ENCODE data around the gene HMCES. TPM values are rescaled to one million over a fixed set of nuclear protein-coding genes. Genes with fewer than 3 reads are reported as not detected.
"Not testable (repeated sequence)": the region's sequence is repeated elsewhere in the genome, so short reads cannot be mapped to it uniquely, and the experiment has no call there.

Gene HMCES
- total RNA-seq, 4 donors from 2014 or later = 25.3 to 35.7 (median 30.2) TPM

- WGBS, 2 donors (ENCODE audit: low coverage in 1 of 2) = no CpG with 5 or more reads among the region's 3 CpGs
- H3K4me3 ChIP-seq = no peak overlapping the region
- TF ChIP-seq, protein P1, sequence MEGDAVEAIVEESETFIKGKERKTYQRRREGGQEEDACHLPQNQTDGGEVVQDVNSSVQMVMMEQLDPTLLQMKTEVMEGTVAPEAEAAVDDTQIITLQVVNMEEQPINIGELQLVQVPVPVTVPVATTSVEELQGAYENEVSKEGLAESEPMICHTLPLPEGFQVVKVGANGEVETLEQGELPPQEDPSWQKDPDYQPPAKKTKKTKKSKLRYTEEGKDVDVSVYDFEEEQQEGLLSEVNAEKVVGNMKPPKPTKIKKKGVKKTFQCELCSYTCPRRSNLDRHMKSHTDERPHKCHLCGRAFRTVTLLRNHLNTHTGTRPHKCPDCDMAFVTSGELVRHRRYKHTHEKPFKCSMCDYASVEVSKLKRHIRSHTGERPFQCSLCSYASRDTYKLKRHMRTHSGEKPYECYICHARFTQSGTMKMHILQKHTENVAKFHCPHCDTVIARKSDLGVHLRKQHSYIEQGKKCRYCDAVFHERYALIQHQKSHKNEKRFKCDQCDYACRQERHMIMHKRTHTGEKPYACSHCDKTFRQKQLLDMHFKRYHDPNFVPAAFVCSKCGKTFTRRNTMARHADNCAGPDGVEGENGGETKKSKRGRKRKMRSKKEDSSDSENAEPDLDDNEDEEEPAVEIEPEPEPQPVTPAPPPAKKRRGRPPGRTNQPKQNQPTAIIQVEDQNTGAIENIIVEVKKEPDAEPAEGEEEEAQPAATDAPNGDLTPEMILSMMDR (IDR thresholded peaks at IDR 0.05) = no peak
- TF ChIP-seq POLR2AphosphoS5 (IDR thresholded peaks at IDR 0.05) (no peak), EP300 (IDR thresholded peaks at IDR 0.05) (no peak), POLR2A (IDR thresholded peaks at IDR 0.05) (no peak)
- no peak overlapping the region for H3K27ac ChIP-seq
- H3K27me3 ChIP-seq = peaks cover 24% of the 10 kb centered on the region
- H3K9me3 ChIP-seq = no peaks in the 10 kb centered on the region
- no peak for ATAC-seq
- peaks cover 0 to 24% (median 8%) of the 10 kb centered on the region in 3 donors for H3K4me1 ChIP-seq
- H3K36me3 ChIP-seq = no peaks in the 10 kb centered on the region
These were observed 67.3 kb downstream of the HMCES start for GRCh38 chr3:129345971-129346370.

DNA sequence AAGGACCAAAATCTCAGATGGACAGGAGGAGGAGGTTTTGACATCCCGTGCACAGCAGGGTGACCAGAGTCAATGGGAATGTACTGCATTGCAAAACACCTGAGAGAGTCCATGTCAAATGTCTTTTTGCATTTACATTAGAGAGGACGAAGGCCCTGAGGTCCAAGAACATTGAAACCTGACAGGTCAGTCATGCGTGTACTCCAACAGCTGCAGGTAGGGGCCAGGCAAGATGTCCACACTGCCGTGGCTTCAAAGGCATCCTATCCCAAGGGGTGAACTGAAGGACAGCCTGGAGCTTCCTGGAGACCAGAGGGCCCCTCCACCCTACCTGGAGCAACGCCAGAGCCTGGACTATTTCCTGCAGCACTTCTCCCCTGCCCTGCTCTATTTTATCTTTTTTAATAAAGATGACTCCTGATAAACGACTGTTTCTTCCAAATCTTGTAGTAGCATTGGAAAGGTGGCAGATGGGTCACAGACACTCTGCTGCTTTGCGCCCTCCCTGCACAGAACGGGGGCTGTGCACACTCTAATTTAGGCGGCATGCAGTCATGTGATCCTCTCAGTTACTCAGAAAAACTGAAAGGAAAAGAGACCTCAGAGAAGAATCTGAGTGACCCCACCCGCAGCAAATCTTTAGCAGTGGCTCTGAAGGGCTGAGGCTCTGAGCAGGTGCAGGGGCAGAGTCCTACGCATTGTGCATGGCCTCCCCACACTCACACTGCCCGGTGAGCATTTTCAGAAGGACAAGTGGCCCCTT is 68.2 kb downstream of the HMCES start:
- no peak for ATAC-seq
- WGBS, 2 donors (ENCODE audit: low coverage in 1 of 2) = 28 to 36% methylated on average over 7 to 8 of the region's 12 CpGs
- Histone ChIP-seq H3K4me3 (no peak overlapping the region), H3K27me3 (peaks cover 24% of the 10 kb centered on the region), H3K27ac (no peak overlapping the region), H3K9me3 (no peaks in the 10 kb centered on the region), H3K36me3 (no peaks in the 10 kb centered on the region), H3K4me1 (peaks cover 0 to 24% (median 8%) of the 10 kb centered on the region in 3 donors)
- TF ChIP-seq, protein P1 (IDR thresholded peaks at IDR 0.05) = no peak
- TF ChIP-seq POLR2A (IDR thresholded peaks at IDR 0.05) (no peak), POLR2AphosphoS5 (IDR thresholded peaks at IDR 0.05) (no peak), EP300 (IDR thresholded peaks at IDR 0.05) (no peak)

DNA sequence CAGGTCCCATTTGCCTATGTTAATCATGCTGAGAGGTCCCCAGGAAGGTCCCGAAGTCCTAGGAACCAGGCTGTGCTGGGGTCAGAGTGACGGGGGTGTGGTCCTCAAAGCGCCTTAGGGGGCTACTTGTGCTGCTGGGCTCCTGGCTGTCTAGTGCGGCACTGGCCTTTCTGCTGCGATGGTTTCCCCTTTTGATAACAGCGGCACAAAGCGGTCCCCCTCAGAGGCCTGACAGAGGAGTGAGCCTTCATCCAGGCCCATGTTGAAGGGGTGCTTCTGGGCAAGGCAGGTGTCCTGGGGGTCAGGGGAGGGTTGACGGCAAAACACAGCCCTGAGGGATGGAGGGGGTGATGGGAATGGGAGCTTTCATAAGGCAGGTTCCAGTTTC is 68.8 kb downstream of the HMCES start:
- WGBS, 2 donors (ENCODE audit: low coverage in 1 of 2) = no CpG with 5 or more reads among the region's 8 CpGs
- no peak for TF ChIP-seq POLR2A (IDR thresholded peaks at IDR 0.05)
- TF ChIP-seq, protein P1 (IDR thresholded peaks at IDR 0.05) = no peak
- no peak for TF ChIP-seq POLR2AphosphoS5 (IDR thresholded peaks at IDR 0.05)
- TF ChIP-seq EP300 (IDR thresholded peaks at IDR 0.05) = no peak
- Histone ChIP-seq H3K4me3 (no peak overlapping the region), H3K27me3 (peaks cover 24% of the 10 kb centered on the region), H3K27ac (no peak overlapping the region), H3K4me1 (peaks cover 0 to 24% (median 8%) of the 10 kb centered on the region in 3 donors), H3K36me3 (no peaks in the 10 kb centered on the region), H3K9me3 (no peaks in the 10 kb centered on the region)
- no peak for ATAC-seq

GRCh38 chr3:129348734-129349133 is 70.1 kb downstream of the HMCES start:
- Histone ChIP-seq H3K4me1 (peaks cover 0 to 21% (median 7%) of the 10 kb centered on the region in 3 donors), H3K27me3 (peaks cover 17% of the 10 kb centered on the region), H3K4me3 (no peak overlapping the region), H3K36me3 (no peaks in the 10 kb centered on the region), H3K9me3 (no peaks in the 10 kb centered on the region), H3K27ac (no peak overlapping the region)
- ATAC-seq = no peak
- TF ChIP-seq POLR2AphosphoS5 (IDR thresholded peaks at IDR 0.05) (no peak), EP300 (IDR thresholded peaks at IDR 0.05) (no peak), POLR2A (IDR thresholded peaks at IDR 0.05) (no peak)
- TF ChIP-seq, protein P1 (IDR thresholded peaks at IDR 0.05) = no peak
- WGBS, 2 donors (ENCODE audit: low coverage in 1 of 2) = 90 to 97% methylated on average over 3 of the region's 3 CpGs

DNA sequence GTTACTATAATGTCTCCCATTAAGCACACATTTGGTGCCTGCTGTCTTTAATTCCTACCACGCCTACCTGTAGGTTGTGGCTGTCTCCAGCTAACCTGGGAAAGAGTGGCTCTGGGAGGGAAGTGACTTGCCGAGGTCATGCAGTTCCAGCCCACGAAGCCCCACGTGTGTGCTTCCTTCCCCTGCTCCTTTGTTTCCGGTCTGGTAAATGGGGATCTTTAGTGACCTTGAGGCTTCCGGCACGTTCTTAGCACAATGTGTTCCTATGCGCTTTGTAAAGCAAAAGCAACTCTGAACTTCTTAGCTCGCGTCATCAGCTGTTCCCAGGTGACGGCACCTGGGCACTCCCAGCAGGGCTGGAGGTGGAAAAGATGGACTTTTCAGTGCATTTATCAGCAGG is 70.5 kb downstream of the HMCES start:
- H3K36me3 ChIP-seq, H3K4me3 ChIP-seq, H3K9me3 ChIP-seq: not testable (repeated sequence)
- peak overlapping the region in 3 of 4 donors; percentile 27 to 57 (median 51) for H3K27ac ChIP-seq
- H3K4me1 ChIP-seq = peaks cover 0 to 16% (median 3%) of the 10 kb centered on the region in 3 donors
- ATAC-seq = peak; percentile 41
- WGBS, 2 donors (ENCODE audit: low coverage in 1 of 2) = 72 to 85% methylated on average over 2 to 7 of the region's 11 CpGs
- H3K27me3 ChIP-seq = peaks cover 12% of the 10 kb centered on the region

Measured in gastroesophageal sphincter (tissue), 4 donors.